Retinal pigment epithelial cell (primary cell): ENCODE data around the gene MSMP.
A peak's percentile ranks its signal among the peaks of the same experiment; 100 is the strongest.

ENCODE experiments used
- DNase-seq: peaks from one replicate; pipeline ENCODE4 v3.0.0-alpha.2; 2010; ENCODE audit warnings: low read depth
- H3K4me3 ChIP-seq: 2 replicates; pipeline ENCODE4 v1.5.1; 2011; ENCODE audit warnings: mild to moderate bottlenecking, low read length, control low read depth, moderate library complexity
- TF ChIP-seq, protein P1 (sequence below): conservative IDR thresholded peaks from 2 replicates; pipeline ENCODE4 v1.5.1; 2011; ENCODE audit warnings: low read depth, low read length, control low read depth, inconsistent platforms

MSMP gene

DNA sequence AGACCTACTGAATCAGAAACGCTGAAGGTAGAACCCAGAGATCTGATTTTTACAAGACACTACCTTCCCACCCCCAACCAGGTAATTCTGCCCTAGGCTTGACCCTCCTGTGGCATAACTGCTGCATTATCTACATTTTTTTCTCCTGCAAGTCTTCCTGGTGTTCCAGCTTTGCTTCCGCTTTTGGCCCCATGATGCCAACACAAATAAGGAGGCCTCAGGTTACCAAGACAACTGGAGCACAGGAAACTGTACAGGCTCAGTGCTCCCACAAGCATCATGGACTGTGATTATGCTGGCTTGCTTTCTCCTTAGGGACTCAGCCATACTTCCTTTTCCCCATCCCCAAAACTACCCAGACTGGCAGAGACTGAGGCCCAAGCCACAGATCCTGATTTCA, 6.6 kb upstream of the MSMP start:
- no peak overlapping the region for H3K4me3 ChIP-seq
- peak; percentile 52 for DNase-seq
- TF ChIP-seq, protein P1, sequence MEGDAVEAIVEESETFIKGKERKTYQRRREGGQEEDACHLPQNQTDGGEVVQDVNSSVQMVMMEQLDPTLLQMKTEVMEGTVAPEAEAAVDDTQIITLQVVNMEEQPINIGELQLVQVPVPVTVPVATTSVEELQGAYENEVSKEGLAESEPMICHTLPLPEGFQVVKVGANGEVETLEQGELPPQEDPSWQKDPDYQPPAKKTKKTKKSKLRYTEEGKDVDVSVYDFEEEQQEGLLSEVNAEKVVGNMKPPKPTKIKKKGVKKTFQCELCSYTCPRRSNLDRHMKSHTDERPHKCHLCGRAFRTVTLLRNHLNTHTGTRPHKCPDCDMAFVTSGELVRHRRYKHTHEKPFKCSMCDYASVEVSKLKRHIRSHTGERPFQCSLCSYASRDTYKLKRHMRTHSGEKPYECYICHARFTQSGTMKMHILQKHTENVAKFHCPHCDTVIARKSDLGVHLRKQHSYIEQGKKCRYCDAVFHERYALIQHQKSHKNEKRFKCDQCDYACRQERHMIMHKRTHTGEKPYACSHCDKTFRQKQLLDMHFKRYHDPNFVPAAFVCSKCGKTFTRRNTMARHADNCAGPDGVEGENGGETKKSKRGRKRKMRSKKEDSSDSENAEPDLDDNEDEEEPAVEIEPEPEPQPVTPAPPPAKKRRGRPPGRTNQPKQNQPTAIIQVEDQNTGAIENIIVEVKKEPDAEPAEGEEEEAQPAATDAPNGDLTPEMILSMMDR: no peak

DNA sequence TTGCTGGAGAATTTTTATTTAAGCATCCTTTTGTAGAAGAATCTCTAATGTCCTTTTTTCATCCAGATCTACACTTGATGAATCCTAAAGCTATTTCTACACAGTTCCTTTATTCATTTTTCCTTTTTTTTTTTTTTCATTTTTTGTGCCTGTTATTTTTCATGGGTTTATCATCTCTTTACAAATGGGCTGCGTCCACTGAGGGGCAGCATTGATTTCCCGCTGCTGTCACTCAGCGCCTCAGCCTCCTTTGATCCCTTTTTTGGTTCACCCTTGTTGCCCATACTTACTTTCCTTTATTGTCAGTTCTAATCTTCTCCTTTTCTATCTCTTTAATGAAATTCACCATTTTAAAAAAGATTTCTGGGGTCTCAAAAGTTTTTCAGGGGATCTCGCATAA, 5.7 kb upstream of the MSMP start:
- DNase-seq: no peak
- H3K4me3 ChIP-seq: no peak overlapping the region
- TF ChIP-seq, protein P1: no peak

DNA sequence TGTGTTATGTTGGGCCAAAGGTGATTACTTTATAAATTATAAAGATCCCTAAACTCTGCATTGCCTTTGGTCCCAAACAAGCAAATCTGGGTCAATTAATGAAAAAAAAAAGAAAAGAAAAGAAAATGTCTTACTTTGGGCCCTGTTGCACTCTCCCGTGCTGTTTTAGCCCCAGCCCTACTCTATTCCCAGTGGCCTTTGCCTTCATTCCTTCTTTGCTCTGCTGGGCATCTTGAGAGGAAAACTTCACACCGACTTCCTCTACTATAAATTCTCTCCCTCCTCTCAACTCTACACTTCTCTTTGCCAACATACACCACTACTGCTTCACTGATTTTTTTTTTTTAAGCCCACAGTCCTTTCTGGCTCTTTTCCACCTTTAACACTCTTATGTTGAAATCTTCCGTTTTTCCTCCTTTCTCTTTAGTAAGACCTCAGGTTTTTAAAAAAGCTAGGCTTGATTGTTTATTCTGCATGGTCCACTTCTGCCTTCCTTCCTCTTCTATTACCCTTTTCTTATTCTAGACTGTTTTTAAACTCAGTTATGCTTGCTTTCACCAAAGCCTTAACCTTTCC, 4.5 kb upstream of the MSMP start:
- TF ChIP-seq, protein P1: no peak
- no peak overlapping the region for H3K4me3 ChIP-seq
- no peak for DNase-seq

DNA sequence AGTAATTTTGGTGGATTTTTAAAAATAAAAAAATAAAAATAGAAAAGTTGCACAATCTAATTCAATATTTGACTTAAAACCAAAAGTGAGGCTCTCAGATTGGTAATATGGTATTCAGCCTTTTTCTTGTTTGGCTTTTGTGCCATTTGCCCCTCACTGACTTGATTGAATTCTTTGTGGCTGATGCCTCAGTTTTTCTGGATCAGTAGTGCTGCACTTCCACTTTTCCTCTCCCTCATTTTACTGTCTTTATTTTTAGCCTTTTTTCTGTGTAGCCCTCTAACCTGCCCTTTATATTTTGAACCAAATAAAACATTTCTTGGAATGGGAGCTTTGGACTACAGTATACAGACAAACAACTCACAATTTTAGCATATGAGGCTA, 3.8 kb upstream of the MSMP start:
- no peak for DNase-seq
- peak overlapping the region; percentile 83 for H3K4me3 ChIP-seq
- TF ChIP-seq, protein P1: no peak

DNA sequence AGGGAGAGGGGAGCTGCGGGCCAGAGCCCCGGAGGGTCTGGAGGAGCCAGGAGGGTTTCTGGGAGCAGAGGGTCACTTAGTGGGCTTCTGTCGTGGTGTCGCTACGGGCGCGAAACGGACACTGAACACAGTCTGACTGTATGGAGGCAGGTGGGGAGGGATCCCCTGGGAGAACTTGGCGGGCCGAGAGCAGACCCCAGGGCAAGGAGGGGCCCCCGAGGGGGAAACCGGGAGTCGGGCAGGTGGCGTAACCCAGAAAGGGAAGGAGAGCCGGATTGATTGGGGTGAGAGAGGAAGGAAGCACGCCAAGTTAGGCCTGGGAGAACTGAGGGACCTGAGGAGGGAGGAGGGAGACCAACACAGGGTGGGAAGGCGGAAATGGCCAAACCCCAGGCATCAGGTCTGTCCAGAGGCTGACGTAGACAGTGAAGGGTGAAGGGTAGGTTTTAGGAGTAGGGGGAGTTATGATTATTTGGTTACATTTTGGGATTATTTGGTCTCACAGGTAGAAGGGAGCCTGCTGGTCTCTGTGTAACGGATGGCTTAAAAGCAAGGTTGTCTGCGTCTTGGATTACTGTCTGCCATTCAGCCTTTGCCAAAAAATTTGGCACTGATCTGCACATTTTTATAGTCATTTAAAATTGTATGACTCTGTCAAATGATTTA, 3.3 kb upstream of the MSMP start:
- peak overlapping the region; percentile 83 for H3K4me3 ChIP-seq
- no peak for DNase-seq
- TF ChIP-seq, protein P1: no peak

DNA sequence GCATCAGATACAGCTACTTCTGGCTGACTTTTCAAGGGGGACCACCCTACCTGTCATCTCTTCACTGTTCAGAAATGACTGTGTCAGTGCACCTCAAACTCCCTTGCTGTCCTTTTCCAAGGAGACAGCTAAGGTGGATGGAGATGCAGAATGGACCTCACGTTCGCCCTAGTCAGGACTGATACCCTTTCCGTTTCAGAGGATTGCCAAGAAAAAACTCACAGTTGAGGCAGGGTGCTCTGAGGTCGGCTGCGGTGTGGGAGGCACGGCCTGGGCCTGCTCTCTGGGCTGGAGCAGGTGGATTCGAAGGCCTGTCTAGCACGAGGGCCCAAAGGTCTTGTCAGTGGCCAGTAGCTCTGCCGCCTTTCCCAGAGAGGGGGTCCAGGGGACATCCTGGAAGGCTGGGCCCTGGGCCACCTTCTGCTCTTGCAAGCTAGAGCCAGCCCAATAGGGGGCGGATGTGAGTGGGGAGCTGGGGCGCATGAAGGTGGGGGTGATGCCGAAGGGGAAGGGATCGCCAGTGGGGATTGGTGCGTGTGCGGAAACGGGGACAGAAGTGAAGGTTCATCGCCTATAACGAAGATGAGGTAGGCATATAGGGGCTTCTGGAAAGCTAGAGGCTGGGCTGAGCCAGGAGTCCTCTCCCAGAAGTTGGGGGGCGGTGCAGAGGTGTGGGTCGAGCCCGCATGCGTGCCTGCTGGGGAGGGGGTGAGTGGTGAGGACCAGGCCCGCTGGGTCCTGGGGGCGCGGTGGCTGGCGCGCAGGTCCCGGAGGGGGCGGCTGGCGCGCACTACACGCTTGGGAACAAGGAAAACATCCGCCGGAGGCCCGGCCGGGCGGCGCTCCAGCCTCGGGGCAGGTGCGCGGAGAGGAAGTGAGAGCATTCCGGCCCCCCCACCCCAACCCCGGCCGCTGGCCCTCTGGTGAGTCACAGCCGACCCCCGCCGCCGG, 2.5 kb upstream of the MSMP start:
- H3K4me3 ChIP-seq: peak overlapping the region; percentile 83

More for the DNA sequence above, 2.5 kb upstream of the MSMP start:
- DNase-seq: no peak
- TF ChIP-seq, protein P1: peak; percentile 87
